ENCODE data around the gene SRRM5.

SRRM5 gene

GRCh38 chr19:43589678-43590077 lies 22.2 kb upstream of the SRRM5 start:
- TF ChIP-seq CTCF (IDR thresholded peaks at IDR 0.05; ENCODE audit: borderline replicate concordance, control extremely low read depth, extremely low read depth, insufficient read depth, missing control alignments): no peak
- DNase-seq (ENCODE audit: low spot score): no peak
- in situ Hi-C loops (cut with MboI; ENCODE audit: low sequenced_read_pairs, unreplicated experiment): no loop called here

- in situ Hi-C loops (cut with MboI; ENCODE audit: low sequenced_read_pairs, unreplicated experiment): no loop called here
- DNase-seq (ENCODE audit: low spot score): no peak
- TF ChIP-seq CTCF (IDR thresholded peaks at IDR 0.05; ENCODE audit: borderline replicate concordance, control extremely low read depth, extremely low read depth, insufficient read depth, missing control alignments): no peak
Observed at GRCh38 chr19:43591904-43592772, 19.8 kb upstream of the SRRM5 start.

- DNase-seq (ENCODE audit: low spot score): no peak
- in situ Hi-C loops (cut with MboI; ENCODE audit: low sequenced_read_pairs, unreplicated experiment): no loop called here
- TF ChIP-seq CTCF (IDR thresholded peaks at IDR 0.05; ENCODE audit: borderline replicate concordance, control extremely low read depth, extremely low read depth, insufficient read depth, missing control alignments): no peak
Observed at GRCh38 chr19:43592800-43593350, 19.0 kb upstream of the SRRM5 start.

- no peak for TF ChIP-seq CTCF (IDR thresholded peaks at IDR 0.05; ENCODE audit: borderline replicate concordance, control extremely low read depth, extremely low read depth, insufficient read depth, missing control alignments)
- no peak for DNase-seq (ENCODE audit: low spot score)
- in situ Hi-C loops (cut with MboI; ENCODE audit: low sequenced_read_pairs, unreplicated experiment): no loop called here
Observed at GRCh38 chr19:43594081-43594697, 17.7 kb upstream of the SRRM5 start.

- in situ Hi-C loops (cut with MboI; ENCODE audit: low sequenced_read_pairs, unreplicated experiment): no loop called here
- peak; percentile 92 for TF ChIP-seq CTCF (IDR thresholded peaks at IDR 0.05; ENCODE audit: borderline replicate concordance, control extremely low read depth, extremely low read depth, insufficient read depth, missing control alignments)
- peak; percentile 77 for DNase-seq (ENCODE audit: low spot score)
Observed at GRCh38 chr19:43594710-43595604, 16.9 kb upstream of the SRRM5 start.

GRCh38 chr19:43595605-43595998 lies 16.3 kb upstream of the SRRM5 start:
- in situ Hi-C loops (cut with MboI; ENCODE audit: low sequenced_read_pairs, unreplicated experiment): no loop called here
- no peak for TF ChIP-seq CTCF (IDR thresholded peaks at IDR 0.05; ENCODE audit: borderline replicate concordance, control extremely low read depth, extremely low read depth, insufficient read depth, missing control alignments)
- no peak for DNase-seq (ENCODE audit: low spot score)
